Measurements from ENCODE around the gene SOX18. TPM values are rescaled to one million over a fixed set of nuclear protein-coding genes. Genes with fewer than 3 reads are reported as not detected.
A peak's percentile ranks its signal among the peaks of the same experiment; 100 is the strongest.
"Not testable (repeated sequence)": the region's sequence is repeated elsewhere in the genome, so short reads cannot be mapped to it uniquely, and the experiment has no call there.

The SOX18 gene
- total RNA-seq, 1 donor from 2014 or later: not detected

DNA sequence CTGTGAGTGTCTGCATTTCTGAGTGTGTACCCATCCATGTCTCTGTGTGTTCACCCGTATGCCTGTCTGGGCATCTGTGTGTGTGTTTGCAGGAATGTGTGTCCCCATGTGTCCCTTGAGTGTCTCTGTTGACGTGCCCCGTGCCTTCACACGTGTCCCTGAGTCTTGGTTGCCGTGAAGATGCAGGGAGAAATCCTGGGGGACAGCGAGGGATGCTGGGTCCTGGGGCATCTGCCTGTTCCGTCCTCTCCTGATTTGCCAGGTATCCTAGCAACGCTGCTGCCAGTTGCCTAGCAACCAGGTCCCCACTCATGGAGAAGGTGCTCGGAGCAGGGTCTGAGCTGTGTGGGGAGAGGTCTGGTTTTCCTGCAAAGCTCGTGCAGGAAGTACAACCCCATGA is 40.7 kb upstream of the SOX18 start:
- no peaks in the 10 kb centered on the region for H3K9me3 ChIP-seq (ENCODE audit: low read depth)
- H3K36me3 Mint-ChIP-seq: no peaks in the 10 kb centered on the region
- H3K4me1 Mint-ChIP-seq: peaks cover 22% of the 10 kb centered on the region
- H3K4me1 ChIP-seq: peaks cover 3% of the 10 kb centered on the region
- peak overlapping the region; percentile 32 for H3K27ac Mint-ChIP-seq
- H3K36me3 ChIP-seq: no peaks in the 10 kb centered on the region
- DNase-seq (ENCODE audit: low spot score): peak; percentile 63
- H3K4me3 Mint-ChIP-seq: peak overlapping the region; percentile 42
- TF ChIP-seq, protein P1, sequence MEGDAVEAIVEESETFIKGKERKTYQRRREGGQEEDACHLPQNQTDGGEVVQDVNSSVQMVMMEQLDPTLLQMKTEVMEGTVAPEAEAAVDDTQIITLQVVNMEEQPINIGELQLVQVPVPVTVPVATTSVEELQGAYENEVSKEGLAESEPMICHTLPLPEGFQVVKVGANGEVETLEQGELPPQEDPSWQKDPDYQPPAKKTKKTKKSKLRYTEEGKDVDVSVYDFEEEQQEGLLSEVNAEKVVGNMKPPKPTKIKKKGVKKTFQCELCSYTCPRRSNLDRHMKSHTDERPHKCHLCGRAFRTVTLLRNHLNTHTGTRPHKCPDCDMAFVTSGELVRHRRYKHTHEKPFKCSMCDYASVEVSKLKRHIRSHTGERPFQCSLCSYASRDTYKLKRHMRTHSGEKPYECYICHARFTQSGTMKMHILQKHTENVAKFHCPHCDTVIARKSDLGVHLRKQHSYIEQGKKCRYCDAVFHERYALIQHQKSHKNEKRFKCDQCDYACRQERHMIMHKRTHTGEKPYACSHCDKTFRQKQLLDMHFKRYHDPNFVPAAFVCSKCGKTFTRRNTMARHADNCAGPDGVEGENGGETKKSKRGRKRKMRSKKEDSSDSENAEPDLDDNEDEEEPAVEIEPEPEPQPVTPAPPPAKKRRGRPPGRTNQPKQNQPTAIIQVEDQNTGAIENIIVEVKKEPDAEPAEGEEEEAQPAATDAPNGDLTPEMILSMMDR (IDR thresholded peaks at IDR 0.05): no peak
- TF ChIP-seq EZH2 (IDR thresholded peaks at IDR 0.05) (no peak), EZH2phosphoT487 (IDR thresholded peaks at IDR 0.05) (no peak)
- H2AFZ ChIP-seq (replicated peaks): no peak overlapping the region
- H3K27me3 ChIP-seq: peaks cover 66% of the 10 kb centered on the region
- H3K27me3 Mint-ChIP-seq (ENCODE audit: insufficient read depth, low read depth): peaks cover 43% of the 10 kb centered on the region
- no peak overlapping the region for H3K9ac ChIP-seq
- no peak overlapping the region for H3K27ac ChIP-seq
- peaks cover 9% of the 10 kb centered on the region for H3F3A ChIP-seq (ENCODE audit: low read depth)
- H3K79me2 ChIP-seq (ENCODE audit: low read depth): no peaks in the 10 kb centered on the region
- H3K4me2 ChIP-seq: no peak overlapping the region
- no peaks in the 10 kb centered on the region for H4K20me1 ChIP-seq (ENCODE audit: low read depth)
- H3K4me3 ChIP-seq: no peak overlapping the region
- peaks cover 15% of the 10 kb centered on the region for H3K9me3 Mint-ChIP-seq

DNA sequence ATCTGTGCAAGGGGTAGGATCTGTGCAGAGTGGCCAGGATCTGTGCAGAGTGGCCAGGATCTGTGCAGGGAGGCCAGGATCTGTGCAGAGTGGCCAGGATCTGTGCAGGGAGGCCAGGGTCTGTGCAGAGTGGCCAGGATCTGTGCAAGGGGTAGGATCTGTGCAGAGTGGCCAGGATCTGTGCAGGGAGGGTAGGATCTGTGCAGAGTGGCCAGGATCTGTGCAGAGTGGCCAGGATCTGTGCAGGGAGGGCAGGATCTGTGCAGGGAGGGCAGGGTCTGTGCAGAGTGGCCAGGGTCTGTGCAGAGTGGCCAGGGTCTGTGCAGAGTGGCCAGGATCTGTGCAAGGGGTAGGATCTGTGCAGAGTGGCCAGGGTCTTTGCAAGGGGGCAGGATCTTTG is 39.1 kb upstream of the SOX18 start:
- peak overlapping the region; percentile 1 for H3K4me3 Mint-ChIP-seq
- H3K9me3 Mint-ChIP-seq: peaks cover 15% of the 10 kb centered on the region
- not testable (repeated sequence) for H3K4me2 ChIP-seq; H4K20me1 ChIP-seq (ENCODE audit: low read depth); H3K36me3 Mint-ChIP-seq; H3K9me3 ChIP-seq (ENCODE audit: low read depth); DNase-seq (ENCODE audit: low spot score); H3K9ac ChIP-seq; H3K27ac Mint-ChIP-seq; H3K36me3 ChIP-seq; H3K79me2 ChIP-seq (ENCODE audit: low read depth); H2AFZ ChIP-seq (replicated peaks); H3K27ac ChIP-seq; H3K4me3 ChIP-seq
- peaks cover 13% of the 10 kb centered on the region for H3K4me1 ChIP-seq
- H3K27me3 ChIP-seq: peaks cover 82% of the 10 kb centered on the region
- H3K4me1 Mint-ChIP-seq: peaks cover 28% of the 10 kb centered on the region
- peaks cover 49% of the 10 kb centered on the region for H3K27me3 Mint-ChIP-seq (ENCODE audit: insufficient read depth, low read depth)
- H3F3A ChIP-seq (ENCODE audit: low read depth): peaks cover 18% of the 10 kb centered on the region

DNA sequence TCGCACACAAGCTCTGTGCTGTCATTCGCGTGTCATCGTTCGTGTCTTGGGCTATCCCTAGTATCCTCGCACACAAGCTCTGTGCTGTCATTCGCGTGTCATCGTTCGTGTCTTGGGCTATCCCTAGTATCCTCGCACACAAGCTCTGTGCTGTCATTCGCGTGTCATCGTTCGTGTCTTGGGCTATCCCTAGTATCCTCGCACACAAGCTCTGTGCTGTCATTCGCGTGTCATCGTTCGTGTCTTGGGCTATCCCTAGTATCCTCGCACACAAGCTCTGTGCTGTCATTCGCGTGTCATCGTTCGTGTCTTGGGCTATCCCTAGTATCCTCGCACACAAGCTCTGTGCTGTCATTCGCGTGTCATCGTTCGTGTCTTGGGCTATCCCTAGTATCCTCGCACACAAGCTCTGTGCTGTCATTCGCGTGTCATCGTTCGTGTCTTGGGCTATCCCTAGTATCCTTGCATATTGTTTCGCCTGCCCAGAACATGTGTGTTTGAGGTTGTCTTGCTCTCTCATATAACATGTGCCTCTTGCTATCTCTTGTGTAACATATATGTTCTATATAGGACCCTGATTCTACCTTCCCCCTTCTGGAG is 37.9 kb upstream of the SOX18 start:
- H3K27ac ChIP-seq; H3K36me3 ChIP-seq; H3K9me3 ChIP-seq (ENCODE audit: low read depth); H3K9ac ChIP-seq; H4K20me1 ChIP-seq (ENCODE audit: low read depth); H3K36me3 Mint-ChIP-seq; H3K79me2 ChIP-seq (ENCODE audit: low read depth); DNase-seq (ENCODE audit: low spot score); H3K4me3 Mint-ChIP-seq; H2AFZ ChIP-seq (replicated peaks); H3K4me3 ChIP-seq; H3K27ac Mint-ChIP-seq; H3K4me2 ChIP-seq: not testable (repeated sequence)
- Histone ChIP-seq H3F3A (ENCODE audit: low read depth) (peaks cover 19% of the 10 kb centered on the region), H3K27me3 (peaks cover 86% of the 10 kb centered on the region), H3K4me1 (peaks cover 20% of the 10 kb centered on the region)
- peaks cover 15% of the 10 kb centered on the region for H3K9me3 Mint-ChIP-seq
- peaks cover 33% of the 10 kb centered on the region for H3K4me1 Mint-ChIP-seq
- peaks cover 49% of the 10 kb centered on the region for H3K27me3 Mint-ChIP-seq (ENCODE audit: insufficient read depth, low read depth)

DNA sequence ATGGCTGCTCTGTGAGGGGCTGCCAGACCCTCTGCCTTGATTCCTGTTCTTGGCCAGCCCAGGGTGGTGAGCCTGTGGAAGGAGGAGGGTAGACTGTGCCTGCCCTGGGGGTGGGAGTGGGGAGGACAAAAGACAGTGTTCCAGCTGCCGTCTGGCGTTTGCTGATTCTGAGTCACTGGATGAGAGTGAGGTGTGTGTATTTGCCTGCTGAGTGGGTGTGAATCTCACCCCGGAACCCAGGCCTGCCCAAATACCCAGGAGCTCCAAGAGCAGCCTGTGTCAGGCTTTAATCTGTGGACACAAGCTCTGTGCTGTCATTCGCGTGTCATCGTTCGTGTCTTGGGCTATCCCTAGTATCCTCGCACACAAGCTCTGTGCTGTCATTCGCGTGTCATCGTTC is 37.4 kb upstream of the SOX18 start:
- DNase-seq (ENCODE audit: low spot score): no peak
- TF ChIP-seq EZH2phosphoT487 (IDR thresholded peaks at IDR 0.05) (no peak), EZH2 (IDR thresholded peaks at IDR 0.05) (no peak)
- Mint-ChIP-seq H3K4me3 (no peak overlapping the region), H3K36me3 (no peaks in the 10 kb centered on the region), H3K4me1 (peaks cover 33% of the 10 kb centered on the region), H3K27ac (no peak overlapping the region), H3K27me3 (ENCODE audit: insufficient read depth, low read depth) (peaks cover 46% of the 10 kb centered on the region), H3K9me3 (peaks cover 15% of the 10 kb centered on the region)
- Histone ChIP-seq H2AFZ (replicated peaks) (no peak overlapping the region), H3F3A (ENCODE audit: low read depth) (peaks cover 24% of the 10 kb centered on the region), H3K79me2 (ENCODE audit: low read depth) (no peaks in the 10 kb centered on the region), H3K27ac (no peak overlapping the region), H3K4me2 (no peak overlapping the region), H3K27me3 (peaks cover 87% of the 10 kb centered on the region), H3K9me3 (ENCODE audit: low read depth) (no peaks in the 10 kb centered on the region), H3K4me3 (no peak overlapping the region), H3K36me3 (no peaks in the 10 kb centered on the region), H3K4me1 (peaks cover 17% of the 10 kb centered on the region), H3K9ac (no peak overlapping the region), H4K20me1 (ENCODE audit: low read depth) (peaks cover 13% of the 10 kb centered on the region)

DNA sequence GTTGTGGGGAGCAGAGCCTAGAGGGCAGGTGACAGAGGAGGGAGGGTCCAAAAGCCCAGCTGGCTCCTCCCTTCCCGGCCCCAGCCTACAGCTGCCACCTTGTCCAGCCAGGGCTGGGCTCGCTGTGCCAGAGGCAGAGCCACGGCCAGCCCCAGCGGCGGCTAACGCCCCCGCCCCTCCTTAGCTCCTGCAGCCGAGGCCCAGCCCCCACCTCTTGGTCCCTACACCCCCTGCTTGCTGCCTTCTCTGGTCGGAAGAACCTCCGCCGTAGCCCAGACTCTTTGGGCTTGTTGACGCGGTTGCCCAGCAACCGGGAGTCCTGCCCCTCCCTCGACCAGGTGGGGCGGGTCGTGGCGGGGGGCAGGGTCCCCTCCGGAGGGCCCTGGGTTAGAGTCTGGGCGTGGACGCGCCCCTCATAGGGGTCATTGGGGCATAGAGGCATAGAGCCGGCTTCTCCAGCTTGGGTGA is 35.3 kb upstream of the SOX18 start:
- Histone ChIP-seq H3K27ac (no peak overlapping the region), H3K9me3 (ENCODE audit: low read depth) (no peaks in the 10 kb centered on the region), H3K79me2 (ENCODE audit: low read depth) (no peaks in the 10 kb centered on the region), H4K20me1 (ENCODE audit: low read depth) (peaks cover 19% of the 10 kb centered on the region), H3K36me3 (no peaks in the 10 kb centered on the region), H3K27me3 (peaks cover 93% of the 10 kb centered on the region), H3K9ac (no peak overlapping the region), H2AFZ (replicated peaks) (no peak overlapping the region), H3K4me1 (peaks cover 20% of the 10 kb centered on the region), H3K4me3 (peak overlapping the region; percentile 61), H3F3A (ENCODE audit: low read depth) (peaks cover 42% of the 10 kb centered on the region), H3K4me2 (peak overlapping the region; percentile 97)
- peak; percentile 59 for DNase-seq (ENCODE audit: low spot score)
- H3K27ac Mint-ChIP-seq: no peak overlapping the region
- H3K9me3 Mint-ChIP-seq: peaks cover 15% of the 10 kb centered on the region
- no peaks in the 10 kb centered on the region for H3K36me3 Mint-ChIP-seq
- H3K27me3 Mint-ChIP-seq (ENCODE audit: insufficient read depth, low read depth): peaks cover 40% of the 10 kb centered on the region
- TF ChIP-seq EZH2phosphoT487 (IDR thresholded peaks at IDR 0.05) (no peak), EZH2 (IDR thresholded peaks at IDR 0.05) (no peak)
- TF ChIP-seq, protein P1 (IDR thresholded peaks at IDR 0.05): no peak
- H3K4me1 Mint-ChIP-seq: peaks cover 36% of the 10 kb centered on the region
- peak overlapping the region; percentile 90 for H3K4me3 Mint-ChIP-seq
